ENCODE measurements around the gene CR2. TPM values are rescaled to one million over a fixed set of nuclear protein-coding genes. Genes with fewer than 3 reads are reported as not detected.
"Not testable (repeated sequence)": the region's sequence is repeated elsewhere in the genome, so short reads cannot be mapped to it uniquely, and the experiment has no call there.

Gene CR2
- total and polyA plus RNA-seq, 4 donors = 0.11 to 0.22 (median 0.20) TPM

- Histone ChIP-seq H3K36me3 (ENCODE audit: control insufficient read depth, insufficient read depth, low read length) (no peaks in the 10 kb centered on the region), H3K4me3 (ENCODE audit: low read depth, low read length) (no peak overlapping the region), H3K27ac (ENCODE audit: low read depth, low read length) (no peak overlapping the region), H3K4me1 (ENCODE audit: control insufficient read depth, insufficient read depth, low read length) (no peaks in the 10 kb centered on the region), H3K9me3 (ENCODE audit: control insufficient read depth, insufficient read depth, low read length) (no peaks in the 10 kb centered on the region), H3K27me3 (ENCODE audit: control insufficient read depth, insufficient read depth, low read length) (no peaks in the 10 kb centered on the region)
- DNase-seq (ENCODE audit: low read depth in 4 of 6, low spot score in 6 of 6) = no peak
- no CpG with 5 or more reads among the region's 3 CpGs for WGBS (ENCODE audit: insufficient coverage)
Observed at GRCh38 chr1:207463571-207463970, 9.4 kb downstream of the CR2 start.

DNA sequence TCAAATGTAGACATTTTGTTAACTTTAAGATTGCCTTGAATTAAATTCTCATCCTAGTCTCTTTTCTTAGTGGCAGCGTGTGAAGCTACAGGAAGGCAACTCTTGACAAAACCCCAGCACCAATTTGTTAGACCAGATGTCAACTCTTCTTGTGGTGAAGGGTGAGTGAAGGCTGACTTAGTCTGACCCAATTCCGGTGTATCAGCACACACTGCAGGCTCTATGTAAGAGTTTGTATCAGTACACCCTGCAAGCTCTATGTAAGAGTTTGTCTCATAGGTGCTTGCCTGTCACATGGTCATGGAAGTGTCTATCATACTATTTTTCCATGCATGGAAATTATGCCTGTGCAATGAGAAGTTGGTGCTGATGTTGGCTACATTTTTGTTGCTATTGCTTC lies 16.8 kb downstream of the CR2 start:
- no peak overlapping the region for H3K27ac ChIP-seq (ENCODE audit: low read depth, low read length)
- H3K4me3 ChIP-seq (ENCODE audit: low read depth, low read length) = no peak overlapping the region
- no peak for DNase-seq (ENCODE audit: low read depth in 4 of 6, low spot score in 6 of 6)
- no CpG with 5 or more reads among the region's 2 CpGs for WGBS (ENCODE audit: insufficient coverage)
- H3K27me3 ChIP-seq (ENCODE audit: control insufficient read depth, insufficient read depth, low read length) = no peaks in the 10 kb centered on the region
- no peaks in the 10 kb centered on the region for H3K36me3 ChIP-seq (ENCODE audit: control insufficient read depth, insufficient read depth, low read length)
- H3K9me3 ChIP-seq (ENCODE audit: control insufficient read depth, insufficient read depth, low read length) = no peaks in the 10 kb centered on the region
- no peaks in the 10 kb centered on the region for H3K4me1 ChIP-seq (ENCODE audit: control insufficient read depth, insufficient read depth, low read length)

DNA sequence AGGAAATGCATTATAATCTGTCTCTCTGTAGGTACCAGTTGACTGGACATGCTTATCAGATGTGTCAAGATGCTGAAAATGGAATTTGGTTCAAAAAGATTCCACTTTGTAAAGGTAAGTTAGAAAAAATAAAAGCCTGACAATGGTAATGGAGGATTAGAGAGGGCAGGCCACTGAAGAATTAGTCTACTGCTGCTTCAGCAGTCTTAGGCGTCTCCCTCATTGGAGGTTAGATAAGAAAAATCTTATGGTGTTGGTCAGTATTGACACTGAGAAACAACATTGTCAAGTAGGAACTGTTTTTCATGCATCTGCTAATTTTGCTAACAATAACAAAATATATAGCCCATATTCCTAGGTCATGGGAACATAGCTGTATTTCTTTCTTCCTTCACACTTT lies 20.1 kb downstream of the CR2 start:
- DNase-seq (ENCODE audit: low read depth in 4 of 6, low spot score in 6 of 6) = no peak
- no peaks in the 10 kb centered on the region for H3K9me3 ChIP-seq (ENCODE audit: control insufficient read depth, insufficient read depth, low read length)

DNA sequence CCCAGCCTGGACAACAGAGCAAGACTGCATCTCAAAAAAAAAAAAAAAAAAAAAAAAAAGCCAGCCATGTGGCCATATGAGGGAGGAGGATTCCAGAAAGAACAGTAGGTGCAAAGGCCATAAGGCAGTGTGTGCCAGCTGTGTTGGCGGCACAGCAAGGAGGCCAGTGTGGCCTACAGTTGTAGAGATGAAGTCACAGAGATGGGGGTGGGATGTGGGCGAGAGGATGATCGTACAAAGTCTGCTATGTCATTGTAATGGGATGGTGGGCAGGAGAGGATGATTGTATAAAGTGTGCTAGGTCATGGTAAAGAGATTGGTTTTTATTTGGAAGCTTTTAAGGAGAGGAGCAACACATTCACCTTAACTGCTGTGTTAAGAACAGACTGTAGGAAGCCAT lies 32.1 kb downstream of the CR2 start:
- Histone ChIP-seq H3K27ac (ENCODE audit: low read depth, low read length) (no peak overlapping the region), H3K4me1 (ENCODE audit: control insufficient read depth, insufficient read depth, low read length) (no peaks in the 10 kb centered on the region), H3K4me3 (ENCODE audit: low read depth, low read length) (no peak overlapping the region), H3K9me3 (ENCODE audit: control insufficient read depth, insufficient read depth, low read length) (no peaks in the 10 kb centered on the region), H3K36me3 (ENCODE audit: control insufficient read depth, insufficient read depth, low read length) (no peaks in the 10 kb centered on the region), H3K27me3 (ENCODE audit: control insufficient read depth, insufficient read depth, low read length) (peaks cover 3% of the 10 kb centered on the region)
- WGBS (ENCODE audit: insufficient coverage) = 97% methylated on average over 3 of the region's 3 CpGs
- no peak for DNase-seq (ENCODE audit: low read depth in 4 of 6, low spot score in 6 of 6)

More for the DNA sequence above, 20.1 kb downstream of the CR2 start:
- Histone ChIP-seq H3K27me3 (ENCODE audit: control insufficient read depth, insufficient read depth, low read length) (no peaks in the 10 kb centered on the region), H3K27ac (ENCODE audit: low read depth, low read length) (no peak overlapping the region), H3K4me3 (ENCODE audit: low read depth, low read length) (no peak overlapping the region), H3K36me3 (ENCODE audit: control insufficient read depth, insufficient read depth, low read length) (no peaks in the 10 kb centered on the region), H3K4me1 (ENCODE audit: control insufficient read depth, insufficient read depth, low read length) (no peaks in the 10 kb centered on the region)
- WGBS (ENCODE audit: insufficient coverage) = no CpG with 5 or more reads among the region's 1 CpG

GRCh38 chr1:207487636-207488035 lies 33.5 kb downstream of the CR2 start:
- H3K27me3 ChIP-seq (ENCODE audit: control insufficient read depth, insufficient read depth, low read length) = peaks cover 3% of the 10 kb centered on the region
- no peak for DNase-seq (ENCODE audit: low read depth in 4 of 6, low spot score in 6 of 6)
- 70% methylated on average over 4 of the region's 4 CpGs for WGBS (ENCODE audit: insufficient coverage)
- no peaks in the 10 kb centered on the region for H3K4me1 ChIP-seq (ENCODE audit: control insufficient read depth, insufficient read depth, low read length)
- no peaks in the 10 kb centered on the region for H3K9me3 ChIP-seq (ENCODE audit: control insufficient read depth, insufficient read depth, low read length)
- H3K4me3 ChIP-seq (ENCODE audit: low read depth, low read length) = no peak overlapping the region
- no peak overlapping the region for H3K27ac ChIP-seq (ENCODE audit: low read depth, low read length)
- H3K36me3 ChIP-seq (ENCODE audit: control insufficient read depth, insufficient read depth, low read length) = no peaks in the 10 kb centered on the region

GRCh38 chr1:207493212-207493611 lies 39.1 kb downstream of the CR2 start:
- Histone ChIP-seq H3K36me3 (ENCODE audit: control insufficient read depth, insufficient read depth, low read length) (no peaks in the 10 kb centered on the region), H3K4me3 (ENCODE audit: low read depth, low read length) (no peak overlapping the region)
- no peak for DNase-seq (ENCODE audit: low read depth in 4 of 6, low spot score in 6 of 6)

GRCh38 chr1:207494171-207494570 lies 40.0 kb downstream of the CR2 start:
- no peak overlapping the region for H3K27ac ChIP-seq (ENCODE audit: low read depth, low read length)
- no peaks in the 10 kb centered on the region for H3K9me3 ChIP-seq (ENCODE audit: control insufficient read depth, insufficient read depth, low read length)
- peaks cover 17% of the 10 kb centered on the region for H3K27me3 ChIP-seq (ENCODE audit: control insufficient read depth, insufficient read depth, low read length)
- no peaks in the 10 kb centered on the region for H3K36me3 ChIP-seq (ENCODE audit: control insufficient read depth, insufficient read depth, low read length)
- 96% methylated on average over 1 of the region's 1 CpG for WGBS (ENCODE audit: insufficient coverage)
- no peak for DNase-seq (ENCODE audit: low read depth in 4 of 6, low spot score in 6 of 6)
- peaks cover 10% of the 10 kb centered on the region for H3K4me1 ChIP-seq (ENCODE audit: control insufficient read depth, insufficient read depth, low read length)
- H3K4me3 ChIP-seq (ENCODE audit: low read depth, low read length) = no peak overlapping the region

More at GRCh38 chr1:207493212-207493611, 39.1 kb downstream of the CR2 start:
- Histone ChIP-seq H3K27me3 (ENCODE audit: control insufficient read depth, insufficient read depth, low read length) (peaks cover 14% of the 10 kb centered on the region), H3K4me1 (ENCODE audit: control insufficient read depth, insufficient read depth, low read length) (peaks cover 10% of the 10 kb centered on the region), H3K9me3 (ENCODE audit: control insufficient read depth, insufficient read depth, low read length) (no peaks in the 10 kb centered on the region), H3K27ac (ENCODE audit: low read depth, low read length) (no peak overlapping the region)
- WGBS (ENCODE audit: insufficient coverage) = 100% methylated on average over 1 of the region's 3 CpGs

DNA sequence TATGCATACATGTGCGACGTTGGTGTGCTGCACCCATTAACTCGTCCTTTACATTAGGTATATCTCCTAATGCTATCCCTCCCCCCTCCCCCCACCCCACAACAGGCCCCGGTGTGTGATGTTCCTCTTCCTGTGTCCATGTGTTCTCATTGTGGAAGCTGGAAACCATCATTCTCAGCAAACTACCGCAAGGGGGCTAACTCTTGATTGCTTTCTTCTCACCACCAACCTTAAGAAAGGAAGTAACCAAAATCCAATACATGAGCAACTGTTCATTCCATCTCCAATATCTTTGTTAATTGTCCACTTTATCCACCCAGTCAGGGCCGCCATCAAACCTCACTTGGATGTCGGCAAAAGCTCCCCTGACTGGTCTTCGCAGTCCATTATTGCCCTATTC lies 41.2 kb downstream of the CR2 start:
- not testable (repeated sequence) for H3K4me1 ChIP-seq (ENCODE audit: control insufficient read depth, insufficient read depth, low read length); H3K4me3 ChIP-seq (ENCODE audit: low read depth, low read length); H3K36me3 ChIP-seq (ENCODE audit: control insufficient read depth, insufficient read depth, low read length); H3K27ac ChIP-seq (ENCODE audit: low read depth, low read length); H3K9me3 ChIP-seq (ENCODE audit: control insufficient read depth, insufficient read depth, low read length); DNase-seq (ENCODE audit: low read depth in 4 of 6, low spot score in 6 of 6)
- WGBS (ENCODE audit: insufficient coverage) = 67% methylated on average over 1 of the region's 8 CpGs
- peaks cover 17% of the 10 kb centered on the region for H3K27me3 ChIP-seq (ENCODE audit: control insufficient read depth, insufficient read depth, low read length)

DNA sequence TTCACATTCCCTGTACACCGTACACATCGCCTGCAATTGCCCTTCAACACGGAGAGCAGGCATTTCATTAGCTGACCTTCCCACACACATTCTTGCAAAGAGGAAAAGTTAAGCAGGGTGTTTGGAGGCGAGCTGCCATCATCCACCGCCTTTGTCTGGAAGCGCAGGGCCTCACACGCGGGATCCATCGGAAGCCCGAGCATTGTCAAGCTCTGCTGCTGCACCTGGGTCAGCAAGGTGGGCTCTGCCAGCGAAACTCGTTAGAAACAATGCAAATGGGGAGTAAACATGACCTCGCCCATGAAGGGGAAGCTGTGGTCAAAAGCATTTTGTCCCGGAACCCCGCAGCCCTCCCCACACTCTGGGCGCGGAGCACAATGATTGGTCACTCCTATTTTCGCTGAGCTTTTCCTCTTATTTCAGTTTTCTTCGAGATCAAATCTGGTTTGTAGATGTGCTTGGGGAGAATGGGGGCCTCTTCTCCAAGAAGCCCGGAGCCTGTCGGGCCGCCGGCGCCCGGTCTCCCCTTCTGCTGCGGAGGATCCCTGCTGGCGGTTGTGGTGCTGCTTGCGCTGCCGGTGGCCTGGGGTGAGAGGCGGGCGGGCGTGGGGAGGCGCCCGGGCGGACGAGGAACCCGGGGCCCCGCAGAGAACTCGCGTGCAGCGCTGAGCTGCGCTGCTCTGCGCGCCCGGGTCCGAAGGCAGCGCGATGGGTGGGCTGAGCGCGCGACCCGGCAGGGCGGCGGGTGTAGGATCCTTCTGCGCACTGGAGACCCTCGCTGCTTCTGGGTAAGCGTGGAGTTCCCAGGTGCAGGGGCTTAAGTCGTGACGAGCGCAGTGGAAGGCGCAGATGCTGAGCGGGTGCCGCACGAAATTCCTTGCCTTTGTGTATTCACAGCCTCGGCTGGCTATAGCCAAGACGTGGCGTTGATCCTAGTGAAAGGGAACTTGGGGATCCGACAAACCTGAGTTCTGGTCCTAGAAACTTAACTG lies 42.0 kb downstream of the CR2 start, which contains the start of gene CR1:
Gene CR1 (plus strand): TSS at position 357 of the 992 bp plus-strand sequence. CDS start 111 bp downstream, at position 468.
- H3K4me3 ChIP-seq (ENCODE audit: low read depth, low read length) = peak within 1 kb of the TSS; percentile 21
- peaks cover 10% of the 10 kb centered on the region for H3K4me1 ChIP-seq (ENCODE audit: control insufficient read depth, insufficient read depth, low read length)
- no peaks in the 10 kb centered on the region for H3K36me3 ChIP-seq (ENCODE audit: control insufficient read depth, insufficient read depth, low read length)
- H3K27me3 ChIP-seq (ENCODE audit: control insufficient read depth, insufficient read depth, low read length) = peaks cover 17% of the 10 kb centered on the region
- DNase-seq (ENCODE audit: low read depth in 4 of 6, low spot score in 6 of 6) = peak in 3 of 6 donors; percentile 2 to 73 (median 49)
- H3K9me3 ChIP-seq (ENCODE audit: control insufficient read depth, insufficient read depth, low read length) = no peaks in the 10 kb centered on the region
- WGBS (ENCODE audit: insufficient coverage) = under 1% methylated on average over 65 of the region's 68 CpGs
- H3K27ac ChIP-seq (ENCODE audit: low read depth, low read length) = no peak within 1 kb of the TSS

DNA sequence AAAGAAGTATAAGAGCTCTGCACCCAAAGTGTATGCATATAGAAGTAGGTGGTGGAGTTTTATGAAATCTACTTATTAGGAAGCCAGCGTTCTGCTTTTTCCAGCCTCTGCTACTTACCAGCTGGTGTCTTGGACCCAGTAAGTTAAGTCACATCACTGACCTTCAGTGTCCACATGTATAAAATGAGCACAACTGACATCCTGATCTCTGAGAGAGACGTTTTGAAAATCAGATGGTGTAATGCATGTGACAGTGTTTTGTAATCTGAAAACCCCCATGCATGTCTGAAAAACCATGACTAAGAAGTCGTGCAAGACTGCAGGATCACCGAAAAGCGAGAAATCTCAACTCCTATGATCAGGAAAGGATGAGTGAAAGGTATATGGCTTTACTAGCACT lies 43.8 kb downstream of the CR2 start:
- no peak overlapping the region for H3K4me3 ChIP-seq (ENCODE audit: low read depth, low read length)
- no peaks in the 10 kb centered on the region for H3K9me3 ChIP-seq (ENCODE audit: control insufficient read depth, insufficient read depth, low read length)
- peaks cover 10% of the 10 kb centered on the region for H3K4me1 ChIP-seq (ENCODE audit: control insufficient read depth, insufficient read depth, low read length)
- H3K36me3 ChIP-seq (ENCODE audit: control insufficient read depth, insufficient read depth, low read length) = no peaks in the 10 kb centered on the region
- no peak overlapping the region for H3K27ac ChIP-seq (ENCODE audit: low read depth, low read length)
- peaks cover 24% of the 10 kb centered on the region for H3K27me3 ChIP-seq (ENCODE audit: control insufficient read depth, insufficient read depth, low read length)
- DNase-seq (ENCODE audit: low read depth in 4 of 6, low spot score in 6 of 6) = no peak
- WGBS (ENCODE audit: insufficient coverage) = 86% methylated on average over 1 of the region's 5 CpGs

Measured in spinal cord (tissue), 10 donors.